H1 (cell line): ENCODE data around the gene PHF13.
"Not testable (repeated sequence)": the region's sequence is repeated elsewhere in the genome, so short reads cannot be mapped to it uniquely, and the experiment has no call there.

Experiments
- EP300 ChIP-seq, 2 experiments: IDR thresholded peaks; 1 replicate in 1 of 2; 2 replicates in 1 of 2; pipeline ENCODE4 v1.6.1; 2011 to 2012; ENCODE audit warnings: low read depth in 2 of 2, low read length in 2 of 2, mild to moderate bottlenecking in 2 of 2, borderline replicate concordance in 1 of 2, inconsistent platforms in 1 of 2, moderate library complexity in 1 of 2
- PHF8 ChIP-seq: fragments of 200-600 bp; sonication (generic); conservative IDR thresholded peaks from 2 replicates; pipeline ENCODE4 v1.7.1; 2012; ENCODE audit warnings: low read depth, mild to moderate bottlenecking, inconsistent platforms, low read length, moderate library complexity
- TEAD4 ChIP-seq: IDR thresholded peaks from 2 replicates; pipeline ENCODE4 v1.6.1; 2012; ENCODE audit warnings: low read depth, low read length, inconsistent platforms, mixed read lengths
- USF2 ChIP-seq: IDR thresholded peaks from 2 replicates; pipeline ENCODE4 v1.6.1; 2011; ENCODE audit warnings: low read length, improper control_type of control experiment
- ZNF274 ChIP-seq: IDR thresholded peaks from 2 replicates; pipeline ENCODE4 v1.7.0; 2012; ENCODE audit warnings: low read length, borderline replicate concordance; ENCODE audit errors: extremely low read depth

- not testable (repeated sequence) for TF ChIP-seq TEAD4; PHF8; USF2; EP300 (IDR thresholded peaks at IDR 0.05; ENCODE audit: borderline replicate concordance in 1 of 2, low read depth in 2 of 2, low read length in 2 of 2); ZNF274
These were observed 13.5 kb upstream of the PHF13 start for GRCh38 chr1:6599991-6600390.
